Activated T-cell treated with anti-CD3 and anti-CD28 coated beads, Interleukin-2, amount 50 U/mL, for 24 hours (primary cell): ENCODE results near the gene NKTR.

ENCODE experiments used
- DNase-seq: peaks from one replicate; pipeline ENCODE4 v3.0.0-alpha.2; 2020
- H3K27ac Mint-ChIP-seq: 2 replicates; pipeline ENCODE4 v1.8.0; 2020; ENCODE audit warnings: mild to moderate bottlenecking, mixed read lengths
- H3K27me3 Mint-ChIP-seq: 2 replicates; pipeline ENCODE4 v1.8.0; 2020; ENCODE audit warnings: mixed read lengths
- H3K36me3 Mint-ChIP-seq: 2 replicates; pipeline ENCODE4 v1.8.0; 2020; ENCODE audit warnings: low read depth, mixed read lengths
- H3K4me1 Mint-ChIP-seq: 2 replicates; pipeline ENCODE4 v1.8.0; 2020; ENCODE audit warnings: low read depth, mixed read lengths
- H3K4me3 Mint-ChIP-seq: 2 replicates; pipeline ENCODE4 v1.8.0; 2020; ENCODE audit warnings: mild to moderate bottlenecking, moderate library complexity, mixed read lengths
- H3K9me3 Mint-ChIP-seq: 2 replicates; pipeline ENCODE4 v1.8.0; 2020; ENCODE audit warnings: mixed read lengths

The NKTR gene

DNA sequence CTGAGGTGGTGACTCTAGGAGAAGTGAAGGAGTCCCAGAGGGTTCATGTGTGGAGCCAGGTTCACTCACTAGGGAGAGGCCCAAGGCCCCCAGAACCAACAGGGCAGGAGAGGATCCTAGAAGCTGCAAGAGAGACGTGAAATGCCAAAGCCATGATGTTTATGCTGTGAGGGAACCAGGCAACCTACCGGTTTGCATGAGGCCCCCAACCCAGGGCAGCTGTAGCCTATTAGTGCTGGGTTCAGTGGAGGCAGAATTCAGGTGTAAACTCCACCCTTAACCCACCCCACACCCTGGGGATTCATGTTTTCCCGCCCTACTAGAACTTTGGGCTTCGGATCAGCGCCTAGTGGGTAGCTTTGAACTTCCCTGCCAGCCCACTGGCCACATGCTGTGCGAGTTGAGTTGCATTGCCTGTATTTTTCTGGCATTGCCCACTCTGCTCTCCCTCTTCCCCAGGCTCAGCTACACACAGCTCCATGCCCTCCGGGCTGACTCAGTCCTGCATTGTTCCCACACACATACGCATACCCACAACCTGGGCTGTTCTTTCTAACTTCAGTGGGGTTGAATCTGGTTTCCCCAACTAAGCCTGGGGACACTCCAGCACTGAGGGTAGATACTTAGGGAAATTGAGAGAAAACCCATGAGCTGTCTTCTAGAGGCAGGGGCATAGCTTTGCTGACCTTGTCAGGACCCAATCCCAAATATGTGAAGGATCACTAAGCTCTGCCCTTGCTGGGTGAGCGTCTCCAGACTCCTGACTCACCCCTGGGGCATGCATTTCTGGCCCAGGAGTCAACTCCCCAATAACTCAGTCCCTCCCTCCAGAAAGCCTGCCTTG lies 51.0 kb downstream of the NKTR start:
- Mint-ChIP-seq H3K27me3 (peaks cover 3% of the 10 kb centered on the region), H3K9me3 (no peaks in the 10 kb centered on the region), H3K4me3 (no peak overlapping the region), H3K36me3 (peaks cover 30% of the 10 kb centered on the region), H3K27ac (no peak overlapping the region), H3K4me1 (peaks cover 20% of the 10 kb centered on the region)
- DNase-seq: no peak

DNA sequence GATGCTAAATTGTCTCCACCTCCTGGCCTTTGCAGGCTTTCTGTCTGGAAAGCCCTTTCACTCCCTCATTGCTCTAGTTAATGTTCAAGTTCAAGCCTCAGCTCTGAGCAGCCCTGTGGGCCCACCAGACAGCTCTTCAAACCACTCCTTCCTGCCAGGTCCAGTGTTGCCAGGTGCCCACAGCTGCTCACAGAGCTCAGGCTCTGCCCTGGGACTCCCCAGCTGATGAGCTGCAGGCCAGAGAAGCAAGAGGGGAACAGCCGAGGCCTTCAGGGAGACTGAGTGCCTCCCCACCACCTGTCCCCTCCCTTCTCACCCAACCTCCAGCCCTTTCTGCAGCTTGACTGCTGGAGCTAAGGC lies 51.7 kb downstream of the NKTR start:
- no peak overlapping the region for H3K4me3 Mint-ChIP-seq
- no peak for DNase-seq
- peaks cover 24% of the 10 kb centered on the region for H3K36me3 Mint-ChIP-seq
- no peak overlapping the region for H3K27ac Mint-ChIP-seq
- H3K27me3 Mint-ChIP-seq: peaks cover 3% of the 10 kb centered on the region
- H3K9me3 Mint-ChIP-seq: no peaks in the 10 kb centered on the region
- peaks cover 16% of the 10 kb centered on the region for H3K4me1 Mint-ChIP-seq

DNA sequence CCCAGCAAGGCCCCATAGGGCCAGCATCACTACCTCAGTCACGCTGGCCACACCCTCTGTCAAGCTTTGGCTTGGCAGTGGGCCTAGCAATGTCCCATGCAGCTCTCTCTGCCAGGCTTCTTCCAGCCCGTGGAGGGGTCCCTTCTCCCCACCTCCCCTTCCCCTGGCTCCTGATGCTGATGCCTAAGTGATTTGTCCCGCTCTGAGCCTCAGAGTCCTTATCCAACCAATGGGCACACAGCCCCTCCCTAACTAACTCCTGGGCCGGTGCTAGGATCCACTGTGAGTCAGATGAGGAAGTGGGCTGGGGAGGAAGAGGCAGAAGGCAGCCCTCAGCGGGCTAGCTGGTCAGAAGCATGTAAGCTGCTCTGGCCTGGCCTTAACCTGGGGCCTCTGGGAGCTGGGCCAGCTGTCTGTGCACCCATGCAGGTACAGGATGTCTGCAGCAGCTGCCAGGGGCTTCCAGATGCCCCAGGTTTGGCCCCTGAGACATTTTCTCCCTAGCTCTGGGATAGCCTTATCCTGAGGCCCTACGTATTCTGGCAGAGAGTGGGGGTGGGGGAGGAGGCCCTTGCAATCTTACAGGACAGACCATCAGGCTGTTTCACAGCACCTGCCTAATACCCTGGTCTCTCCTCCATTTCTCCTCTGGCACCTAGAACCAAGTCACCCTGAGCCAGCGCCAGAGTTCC lies 52.3 kb downstream of the NKTR start:
- peak overlapping the region; percentile 66 for H3K27ac Mint-ChIP-seq
- DNase-seq: no peak
- H3K4me1 Mint-ChIP-seq: peaks cover 16% of the 10 kb centered on the region
- H3K36me3 Mint-ChIP-seq: peaks cover 19% of the 10 kb centered on the region
- peak overlapping the region; percentile 74 for H3K4me3 Mint-ChIP-seq
- H3K27me3 Mint-ChIP-seq: peaks cover 3% of the 10 kb centered on the region
- H3K9me3 Mint-ChIP-seq: no peaks in the 10 kb centered on the region

DNA sequence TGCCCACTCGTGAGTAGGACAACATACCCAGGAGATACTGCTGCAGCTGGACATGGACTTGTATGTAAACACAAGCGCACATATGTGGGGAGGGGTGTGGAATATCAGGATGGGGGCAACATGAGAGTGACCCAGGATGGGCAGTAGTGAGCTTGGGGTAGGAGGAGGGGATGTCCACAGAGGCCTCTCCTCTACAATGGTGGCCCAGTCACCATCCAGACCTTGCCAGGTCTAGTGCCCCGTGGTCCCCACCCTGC lies 52.7 kb downstream of the NKTR start:
- peak overlapping the region; percentile 66 for H3K27ac Mint-ChIP-seq
- peak overlapping the region; percentile 74 for H3K4me3 Mint-ChIP-seq
- H3K36me3 Mint-ChIP-seq: peaks cover 14% of the 10 kb centered on the region
- no peaks in the 10 kb centered on the region for H3K9me3 Mint-ChIP-seq
- peaks cover 16% of the 10 kb centered on the region for H3K4me1 Mint-ChIP-seq
- H3K27me3 Mint-ChIP-seq: peaks cover 3% of the 10 kb centered on the region
- DNase-seq: no peak

DNA sequence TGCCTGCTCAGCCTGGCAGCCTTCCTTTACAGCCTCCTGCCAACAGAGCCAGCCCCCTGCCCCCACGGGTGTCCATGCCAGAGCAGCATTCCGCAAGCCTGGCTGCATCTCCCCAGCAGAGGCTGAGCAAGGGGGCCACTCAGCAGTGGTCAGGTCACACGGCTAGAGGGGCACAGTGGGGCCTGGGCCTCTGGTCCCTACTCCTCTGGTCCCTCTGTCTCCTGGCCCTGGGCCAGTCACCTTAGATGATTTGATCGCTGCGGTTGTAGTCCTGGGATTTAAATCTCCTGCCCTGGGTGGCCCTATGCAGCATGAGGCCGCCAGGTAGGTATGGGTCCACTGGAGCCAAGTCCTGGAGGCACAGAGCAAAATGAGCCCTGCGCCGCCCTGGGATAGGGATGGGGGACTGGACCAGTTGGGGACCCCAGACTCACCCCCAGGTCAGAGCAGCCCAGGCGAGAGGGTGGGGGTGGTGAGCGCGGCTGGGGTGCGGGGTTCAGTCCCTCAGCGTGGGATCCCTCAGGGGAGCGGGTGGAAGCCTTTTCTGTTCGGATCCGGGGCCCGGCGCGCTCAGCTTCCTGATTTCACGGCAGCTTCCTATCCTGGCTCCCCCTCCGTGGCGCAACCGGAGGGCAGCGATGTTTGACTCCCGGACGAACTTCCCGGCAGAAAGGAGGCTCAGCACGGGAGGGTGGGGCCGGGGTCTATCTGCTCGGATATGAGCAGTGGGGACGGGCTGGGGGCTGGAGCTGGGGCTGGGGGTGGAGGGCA lies 53.3 kb downstream of the NKTR start, which contains the start of gene ZBTB47:
TSS of gene ZBTB47 (plus strand) at position 138 of the 771 bp plus-strand sequence. CDS start 4,659 bp downstream, outside the sequence.
- peak; percentile 40 for DNase-seq
- H3K4me3 Mint-ChIP-seq: peak within 1 kb of the TSS; percentile 74
- peak within 1 kb of the TSS; percentile 80 for H3K27ac Mint-ChIP-seq
- H3K9me3 Mint-ChIP-seq: no peaks in the 10 kb centered on the region
- peaks cover 3% of the 10 kb centered on the region for H3K27me3 Mint-ChIP-seq
- H3K4me1 Mint-ChIP-seq: peaks cover 16% of the 10 kb centered on the region
- H3K36me3 Mint-ChIP-seq: peaks cover 10% of the 10 kb centered on the region

DNA sequence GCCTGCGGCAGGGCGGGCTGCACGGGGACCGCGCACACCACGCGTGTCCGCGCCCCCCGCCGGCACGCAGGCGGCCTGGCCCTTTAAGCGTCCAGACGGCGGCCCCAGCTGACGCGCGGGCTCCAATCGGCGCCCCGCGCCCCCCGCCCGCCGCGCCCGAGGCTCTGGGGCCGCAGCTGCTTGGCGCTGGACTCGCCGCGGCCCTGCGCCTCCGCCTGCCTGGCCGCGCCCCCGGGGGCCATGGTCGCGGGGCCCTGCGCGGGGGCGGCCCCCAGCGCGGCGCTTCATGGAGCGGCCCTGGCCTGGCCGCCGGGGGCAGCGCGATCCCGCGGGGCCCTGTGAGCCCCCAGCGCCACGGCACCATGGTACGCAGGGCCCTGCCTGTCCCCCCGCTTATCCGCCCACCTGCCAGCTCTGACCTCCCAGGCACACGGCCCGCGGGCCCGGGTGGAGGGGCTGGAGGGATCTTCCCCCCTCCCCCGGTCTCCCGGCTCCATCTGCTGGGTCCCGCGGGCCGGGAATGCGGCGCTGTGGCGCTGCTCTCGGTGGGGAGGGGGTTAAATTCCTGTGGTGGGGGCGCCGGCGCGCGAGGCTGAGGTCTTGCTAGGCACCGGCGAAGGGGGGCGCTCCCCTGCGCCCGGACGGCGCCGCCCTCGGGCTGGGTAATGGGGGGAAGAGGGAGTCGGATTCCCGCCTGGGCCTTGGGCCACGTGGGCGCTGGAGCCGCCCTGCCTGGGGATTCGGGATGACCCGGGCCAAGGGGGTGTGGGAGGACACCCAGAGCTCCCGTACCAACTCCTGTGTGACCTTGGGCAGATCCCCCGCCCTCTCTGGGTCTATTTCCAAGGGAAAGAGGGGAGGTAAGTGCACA lies 54.1 kb downstream of the NKTR start:
- Mint-ChIP-seq H3K4me1 (peaks cover 16% of the 10 kb centered on the region), H3K4me3 (peak overlapping the region; percentile 31), H3K9me3 (no peaks in the 10 kb centered on the region), H3K36me3 (peaks cover 2% of the 10 kb centered on the region), H3K27me3 (peaks cover 3% of the 10 kb centered on the region), H3K27ac (no peak overlapping the region)
- peak; percentile 40 for DNase-seq

DNA sequence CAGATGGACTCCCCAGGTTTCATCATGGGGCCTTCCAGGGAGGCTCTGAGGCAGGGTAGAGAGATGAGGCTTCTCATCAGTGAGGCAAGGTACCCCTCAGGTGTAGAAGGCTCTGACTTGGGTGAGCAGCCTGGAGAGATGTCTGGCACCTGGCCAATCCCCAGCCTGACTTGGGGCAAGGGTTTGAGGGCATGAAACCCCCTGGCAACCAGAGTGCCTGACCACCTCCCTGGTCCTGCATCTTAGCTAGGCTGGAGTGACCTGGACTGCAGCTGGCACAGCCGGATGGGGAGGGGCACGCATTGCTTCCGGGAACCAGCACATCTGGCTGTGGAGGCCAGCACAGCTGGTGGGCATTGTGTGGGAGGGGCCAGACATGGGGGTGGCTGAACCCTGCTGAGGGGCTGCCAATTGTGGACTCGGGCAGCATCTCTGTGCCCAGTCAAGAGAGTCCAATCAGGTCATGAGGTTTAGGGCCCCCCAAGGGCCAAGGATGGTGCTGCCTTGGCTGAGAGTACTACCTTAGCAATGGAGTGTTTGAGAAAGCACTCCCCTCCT lies 54.9 kb downstream of the NKTR start:
- peak overlapping the region; percentile 31 for H3K4me3 Mint-ChIP-seq

DNA sequence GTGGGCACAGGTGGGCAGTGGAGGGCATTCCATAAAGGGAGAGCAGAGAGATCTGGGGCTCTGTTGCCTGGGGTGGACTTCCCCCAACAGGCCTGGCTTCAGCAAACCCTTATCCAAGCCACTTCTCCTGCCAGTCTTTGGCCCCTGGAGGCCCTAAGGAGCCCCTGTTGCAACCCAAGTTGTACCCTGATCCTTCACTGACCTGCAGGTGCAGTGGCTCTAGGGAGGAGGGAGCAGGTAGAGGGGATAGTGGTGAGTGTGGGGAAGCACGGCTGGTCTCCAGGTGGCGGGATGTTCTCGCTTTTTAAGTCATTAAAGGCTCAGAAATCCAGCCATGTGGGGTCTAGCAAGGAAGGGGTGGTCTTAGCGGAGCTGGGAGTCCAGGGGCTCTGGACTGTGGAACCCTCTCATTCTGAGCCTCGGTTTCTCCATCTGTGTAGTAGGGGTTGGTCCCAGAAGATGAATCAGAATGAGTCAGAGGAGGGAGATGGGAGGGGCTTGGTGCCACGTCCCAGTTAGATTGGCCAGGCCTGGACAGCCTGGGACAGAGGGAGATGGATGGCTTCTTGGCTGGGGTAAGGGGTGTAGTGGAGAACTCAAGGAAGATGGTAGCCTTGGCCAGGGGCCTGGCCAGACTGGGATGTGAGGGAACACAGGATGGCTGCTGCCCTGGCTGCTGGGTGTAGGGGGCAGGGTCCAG lies 55.6 kb downstream of the NKTR start:
- no peak for DNase-seq
- Mint-ChIP-seq H3K9me3 (no peaks in the 10 kb centered on the region), H3K27me3 (peaks cover 3% of the 10 kb centered on the region), H3K4me3 (no peak overlapping the region), H3K4me1 (peaks cover 16% of the 10 kb centered on the region), H3K27ac (no peak overlapping the region), H3K36me3 (no peaks in the 10 kb centered on the region)

More for the DNA sequence above, 54.9 kb downstream of the NKTR start:
- peak; percentile 44 for DNase-seq
- H3K27me3 Mint-ChIP-seq: peaks cover 3% of the 10 kb centered on the region
- H3K9me3 Mint-ChIP-seq: no peaks in the 10 kb centered on the region
- H3K4me1 Mint-ChIP-seq: peaks cover 16% of the 10 kb centered on the region
- no peak overlapping the region for H3K27ac Mint-ChIP-seq
- no peaks in the 10 kb centered on the region for H3K36me3 Mint-ChIP-seq

DNA sequence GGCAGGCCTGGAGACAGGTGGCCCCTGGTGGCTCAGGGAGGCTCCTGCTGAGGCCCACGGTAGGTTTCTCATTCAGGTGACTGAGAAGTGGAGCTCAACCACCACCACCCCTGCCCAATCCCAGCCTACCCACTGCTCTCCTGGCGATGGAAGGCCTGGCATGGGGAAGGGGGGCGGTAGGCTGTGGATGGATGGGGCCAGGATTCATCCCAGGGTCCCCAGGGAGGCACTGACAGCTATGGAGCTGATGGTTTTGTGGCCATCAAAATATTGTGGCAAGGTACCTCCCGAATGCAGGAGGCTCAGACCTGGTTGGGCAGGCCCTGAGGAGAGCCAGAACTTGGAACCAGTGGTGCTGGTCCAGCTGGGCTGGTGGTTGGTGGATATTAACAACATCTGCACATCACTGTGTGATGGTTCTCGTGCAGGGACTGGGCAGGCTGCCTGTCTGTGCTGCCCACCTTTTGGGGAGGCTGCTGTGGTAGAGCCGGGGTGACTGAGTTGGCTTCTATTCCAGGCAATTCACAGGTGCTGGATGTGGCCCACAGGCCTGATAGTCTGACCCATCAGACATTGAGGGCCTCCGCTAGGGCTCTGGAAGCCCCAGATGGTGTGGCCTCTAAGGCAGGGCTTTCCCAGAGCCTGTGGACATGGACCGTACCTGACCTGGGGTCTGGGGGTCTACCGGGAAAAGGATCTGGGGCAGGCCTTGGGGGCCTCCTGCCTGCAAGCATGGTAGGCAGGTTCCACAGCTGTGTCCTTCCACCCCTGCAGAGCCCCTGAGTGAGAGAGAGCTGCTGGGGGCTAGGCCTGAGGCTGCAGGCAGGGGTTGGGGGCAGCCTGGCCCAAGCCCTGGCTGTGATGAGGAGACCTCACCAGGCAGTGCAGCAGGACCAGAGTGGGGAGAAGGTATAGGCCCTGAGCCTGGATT lies 56.5 kb downstream of the NKTR start:
- H3K4me1 Mint-ChIP-seq: peaks cover 15% of the 10 kb centered on the region
- H3K27me3 Mint-ChIP-seq: peaks cover 3% of the 10 kb centered on the region
- no peaks in the 10 kb centered on the region for H3K36me3 Mint-ChIP-seq
- H3K4me3 Mint-ChIP-seq: no peak overlapping the region
- H3K9me3 Mint-ChIP-seq: no peaks in the 10 kb centered on the region
- no peak for DNase-seq
- H3K27ac Mint-ChIP-seq: no peak overlapping the region

DNA sequence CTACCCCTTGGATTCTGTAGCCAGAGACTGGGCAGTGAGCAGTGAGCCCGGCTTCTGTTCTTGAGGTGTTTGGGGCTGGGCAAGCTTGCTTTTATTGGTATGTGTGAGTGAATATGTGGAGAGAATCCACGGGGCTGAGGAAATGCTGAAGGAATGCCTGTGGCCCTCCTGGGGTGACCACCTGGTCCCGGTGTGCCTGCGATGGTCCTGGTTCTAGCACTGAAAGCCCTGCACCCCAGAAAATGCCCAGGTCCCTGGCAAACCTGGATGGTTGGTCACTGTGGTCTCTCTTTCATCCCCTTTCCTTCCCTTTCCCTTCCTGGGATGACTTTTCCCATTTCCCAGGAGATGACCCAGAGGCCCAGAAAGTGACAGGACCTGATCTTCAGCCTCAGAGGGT lies 57.2 kb downstream of the NKTR start:
- H3K36me3 Mint-ChIP-seq: no peaks in the 10 kb centered on the region
- H3K27ac Mint-ChIP-seq: peak overlapping the region; percentile 23
- H3K4me1 Mint-ChIP-seq: peaks cover 11% of the 10 kb centered on the region
- DNase-seq: no peak
- peaks cover 3% of the 10 kb centered on the region for H3K27me3 Mint-ChIP-seq
- no peak overlapping the region for H3K4me3 Mint-ChIP-seq
- H3K9me3 Mint-ChIP-seq: no peaks in the 10 kb centered on the region

DNA sequence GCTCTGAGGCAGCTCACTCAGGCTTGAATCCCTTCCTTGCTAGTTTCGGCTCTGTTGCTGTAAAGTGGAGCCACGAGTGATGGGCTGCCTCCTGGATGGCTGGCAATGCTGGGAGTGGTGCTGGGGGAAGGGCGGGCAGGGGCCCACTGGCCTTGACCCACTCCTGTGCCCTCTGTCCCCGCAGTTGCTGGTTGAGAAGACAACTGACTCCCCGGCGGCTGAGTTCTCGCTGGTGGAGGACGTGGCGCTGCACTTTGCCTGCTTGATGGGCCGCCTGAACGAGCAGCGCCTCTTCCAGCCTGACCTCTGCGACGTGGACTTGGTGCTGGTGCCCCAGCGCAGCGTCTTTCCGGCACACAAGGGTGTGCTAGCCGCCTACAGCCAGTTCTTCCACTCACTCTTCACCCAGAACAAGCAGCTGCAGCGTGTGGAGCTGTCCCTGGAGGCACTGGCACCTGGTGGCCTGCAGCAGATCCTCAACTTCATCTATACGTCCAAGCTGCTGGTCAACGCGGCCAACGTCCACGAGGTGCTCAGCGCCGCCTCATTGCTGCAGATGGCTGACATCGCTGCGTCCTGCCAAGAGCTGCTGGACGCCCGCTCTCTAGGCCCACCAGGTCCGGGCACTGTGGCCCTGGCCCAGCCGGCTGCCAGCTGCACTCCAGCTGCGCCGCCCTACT lies 57.7 kb downstream of the NKTR start:
- peaks cover 6% of the 10 kb centered on the region for H3K4me1 Mint-ChIP-seq
- peaks cover 3% of the 10 kb centered on the region for H3K27me3 Mint-ChIP-seq
- DNase-seq: no peak
- no peaks in the 10 kb centered on the region for H3K9me3 Mint-ChIP-seq
- H3K36me3 Mint-ChIP-seq: no peaks in the 10 kb centered on the region
- peak overlapping the region; percentile 23 for H3K27ac Mint-ChIP-seq
- H3K4me3 Mint-ChIP-seq: no peak overlapping the region

DNA sequence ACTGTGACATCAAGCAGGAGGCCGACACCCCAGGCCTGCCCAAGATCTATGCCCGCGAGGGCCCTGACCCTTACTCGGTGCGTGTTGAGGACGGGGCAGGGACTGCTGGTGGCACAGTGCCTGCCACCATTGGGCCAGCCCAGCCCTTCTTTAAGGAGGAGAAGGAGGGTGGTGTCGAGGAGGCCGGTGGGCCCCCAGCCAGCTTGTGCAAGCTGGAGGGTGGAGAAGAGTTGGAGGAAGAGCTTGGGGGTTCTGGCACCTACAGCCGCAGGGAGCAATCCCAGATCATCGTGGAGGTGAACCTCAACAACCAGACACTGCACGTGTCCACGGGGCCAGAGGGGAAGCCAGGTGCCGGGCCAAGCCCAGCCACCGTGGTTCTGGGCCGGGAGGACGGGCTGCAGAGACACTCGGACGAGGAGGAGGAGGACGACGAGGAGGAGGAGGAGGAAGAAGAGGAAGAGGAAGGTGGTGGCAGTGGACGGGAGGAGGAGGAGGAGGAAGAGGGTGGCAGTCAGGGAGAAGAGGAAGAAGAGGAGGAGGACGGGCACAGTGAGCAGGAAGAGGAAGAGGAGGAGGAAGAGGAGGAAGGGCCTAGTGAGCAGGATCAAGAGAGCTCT lies 58.4 kb downstream of the NKTR start:
- peaks cover 1% of the 10 kb centered on the region for H3K4me1 Mint-ChIP-seq

More for the DNA sequence above, 58.4 kb downstream of the NKTR start:
- Mint-ChIP-seq H3K27ac (no peak overlapping the region), H3K9me3 (no peaks in the 10 kb centered on the region), H3K27me3 (peaks cover under 1% of the 10 kb centered on the region), H3K36me3 (no peaks in the 10 kb centered on the region), H3K4me3 (no peak overlapping the region)
- no peak for DNase-seq
